GM12878 (cell line): ENCODE data around the gene DDX54. TPM values are rescaled to one million over a fixed set of nuclear protein-coding genes. Genes with fewer than 3 reads are reported as not detected.

Experiments
- ATAC-seq: fragments of 200-7000 bp; cut with Tn5 transposase; 3 replicates; pipeline ENCODE4 v1.9.1; 2020; ENCODE audit warnings: mild to moderate bottlenecking, moderate library complexity
- BruUV-seq: library from RNA; stranded (reverse); fragments of 400-500 nt; replicated peaks from 2 replicates; lab custom pipeline; 2021; lab: Mats Ljungman, UMichigan
- CTCF ChIA-PET: fragments of 300-600 bp; sonication (Branson Sonifier 250); formaldehyde crosslinking; extraction: SDS; loops from one replicate; lab custom pipeline; 2021; ENCODE audit warnings: inconsistent platforms; lab: Yijun Ruan, JAX
- POLR2A ChIA-PET: fragments of 350-600 bp; formaldehyde crosslinking; extraction: SDS; loops from one replicate; lab custom pipeline; 2021; ENCODE audit warnings: inconsistent platforms; lab: Charles Lee
- RAD21 ChIA-PET: fragments of 300-600 bp; sonication (Branson Sonifier 250); formaldehyde crosslinking; loops from one replicate; lab custom pipeline; 2023; ENCODE audit warnings: antibody characterized with exemption; ENCODE audit not compliant: unreplicated experiment; lab: Charles Lee
- SMC1A ChIA-PET: fragments of 300-600 bp; sonication (Branson Sonifier 250); formaldehyde crosslinking; loops from one replicate; lab custom pipeline; 2023; ENCODE audit not compliant: unreplicated experiment, uncharacterized antibody; lab: Charles Lee
- DNase-seq: peaks from one replicate; pipeline ENCODE4 v3.0.0-alpha.2; 2011; ENCODE audit warnings: low read depth, low spot score
- FAIRE-seq: peaks from 3 replicates; lab custom pipeline; 2011; peaks lifted over from hg19 to GRCh38; lab: Jason Lieb, UNC
- H2AFZ ChIP-seq: 2 replicates; pipeline ENCODE4 v1.6.0; 2011; ENCODE audit warnings: low read depth, low read length, control low read depth; ENCODE audit not compliant: control insufficient read depth
- H3K27ac ChIP-seq: 2 replicates; pipeline ENCODE4 v1.5.1; 2011; ENCODE audit warnings: control low read depth; ENCODE audit not compliant: control insufficient read depth, insufficient read depth
- H3K27me3 ChIP-seq, 2 experiments: replicated peaks in 1 of 2; 2 replicates each; pipeline versions ENCODE4 v1.6.0 to v1.6.1; 2011; ENCODE audit warnings: low read length in 1 of 2; ENCODE audit not compliant: control insufficient read depth in 2 of 2, insufficient read depth in 2 of 2
- H3K36me3 ChIP-seq, 2 experiments: 2 replicates each; pipeline ENCODE4 v1.5.1; 2011; ENCODE audit warnings: low read length in 1 of 2; ENCODE audit not compliant: control insufficient read depth in 2 of 2, insufficient read depth in 2 of 2
- H3K4me1 ChIP-seq: 2 replicates; pipeline ENCODE4 v1.6.1; 2011; ENCODE audit warnings: mild to moderate bottlenecking, low read length, moderate library complexity, mixed read lengths; ENCODE audit not compliant: control insufficient read depth, insufficient read depth
- H3K4me2 ChIP-seq: 2 replicates; pipeline ENCODE4 v1.6.0; 2011; ENCODE audit warnings: control low read depth; ENCODE audit not compliant: control insufficient read depth, insufficient read depth
- H3K4me3 ChIP-seq: fragments of 200-600 bp; sonication (generic); 2 replicates; pipeline ENCODE4 v1.5.1; 2016
- H3K79me2 ChIP-seq: 2 replicates; pipeline ENCODE4 v1.6.0; 2011; ENCODE audit warnings: low read length; ENCODE audit not compliant: control insufficient read depth, insufficient read depth
- H3K9ac ChIP-seq: 2 replicates; pipeline ENCODE4 v1.8.0; 2011; ENCODE audit warnings: low read length, control low read depth, mixed read lengths; ENCODE audit not compliant: control insufficient read depth, insufficient read depth
- H3K9me3 ChIP-seq: replicated peaks from 3 replicates; pipeline ENCODE4 v1.5.1; 2011; ENCODE audit warnings: mild to moderate bottlenecking, low read length; ENCODE audit not compliant: control insufficient read depth, insufficient read depth
- H4K20me1 ChIP-seq: 2 replicates; pipeline ENCODE4 v1.6.0; 2011; ENCODE audit not compliant: control insufficient read depth, insufficient read depth
- EZH2 ChIP-seq: IDR thresholded peaks from 2 replicates; pipeline ENCODE4 v1.6.1; 2012; ENCODE audit warnings: low read depth, mild to moderate bottlenecking, control low read depth, inconsistent platforms, low read length, borderline replicate concordance; ENCODE audit not compliant: control insufficient read depth
- GABPA ChIP-seq: IDR thresholded peaks from 2 replicates; pipeline ENCODE4 v1.6.1; 2014; ENCODE audit warnings: antibody characterized with exemption, low read depth, mild to moderate bottlenecking, inconsistent platforms
- NFXL1 ChIP-seq: fragments of 450-650 bp; IDR thresholded peaks from 2 replicates; pipeline ENCODE4 v1.6.1; 2017; ENCODE audit warnings: antibody characterized with exemption, mild to moderate bottlenecking, borderline replicate concordance
- SPI1 ChIP-seq: IDR thresholded peaks from 2 replicates; pipeline ENCODE4 v1.6.1; 2011; ENCODE audit warnings: low read depth, mild to moderate bottlenecking, low read length, moderate library complexity, borderline replicate concordance; ENCODE audit not compliant: insufficient read depth
- WGBS: methylation state at CpG from one replicate; pipeline ENCODE4 v1.1.6; 2016; ENCODE audit warnings: low lambda C conversion rate; ENCODE audit not compliant: insufficient replicate concordance, insufficient coverage; ENCODE audit errors: missing lambda C conversion rate; 5-methylcytosine and 5-hydroxymethylcytosine counted together
- in situ Hi-C: fragments of 300-500 bp; cut with MboI; formaldehyde crosslinking; loops from 9 replicates; pipeline ENCODE4 v1.14.3; 2018; ENCODE audit warnings: mixed read lengths
- intact Hi-C: fragments of 100-400 bp; cut with micrococcal nuclease; formaldehyde crosslinking; loops from one replicate; pipeline ENCODE4 v1.14.2; 2022; ENCODE audit not compliant: unreplicated experiment
- polyA plus RNA-seq, 11 experiments: library from polyadenylated mRNA; depleted of rRNA in 4 of 11; unstranded in 6 of 11; stranded (reverse) in 5 of 11; fragments of >200 nt; fragmentation: Nextera tagmentation in 4 of 11; fragmentation: Illumina TruSeq in 1 of 11; extraction: Ambion mirVana in 4 of 11; extraction: Trizol in 1 of 11; gene quantifications; 1 replicate in 1 of 11; 2 replicates in 10 of 11; pipeline versions ENCODE4 v1.2.1 to v1.2.3, GENCODE V29; 2011 to 2016; ENCODE audit warnings: inconsistent platforms in 2 of 11, missing spikeins in 2 of 11, low read depth in 1 of 11
- total RNA-seq, 4 experiments: library from RNA; depleted of rRNA in 3 of 4; stranded (reverse); fragments of >200 nt in 3 of 4; fragmentation: Illumina TruSeq in 1 of 4; extraction: Trizol in 1 of 4; gene quantifications; 2 replicates each; pipeline versions ENCODE4 v1.2.1 to v1.2.3, GENCODE V29; 2013 to 2021
- TF ChIP-seq, protein P1 (sequence below): fragments of 450-650 bp; IDR thresholded peaks from 2 replicates; pipeline ENCODE4 v1.6.1; 2017; ENCODE audit warnings: mild to moderate bottlenecking, moderate library complexity
- TF ChIP-seq, protein P2 (sequence below): fragments of 450-650 bp; IDR thresholded peaks from 2 replicates; pipeline ENCODE4 v1.6.1; 2017; ENCODE audit warnings: mild to moderate bottlenecking, moderate library complexity
- TF ChIP-seq, protein P3 (sequence below): IDR thresholded peaks from 2 replicates; pipeline ENCODE4 v1.6.1; 2012; ENCODE audit warnings: improper control_type of control experiment, low read depth, low read length; ENCODE audit not compliant: insufficient replicate concordance

DDX54 gene
- total and polyA plus RNA-seq, 10 of the 15 experiments (the other 5 are each of a cell fraction or from before 2014, with no cell fraction given): 1.9 to 115 (median 56.3) TPM

DNA sequence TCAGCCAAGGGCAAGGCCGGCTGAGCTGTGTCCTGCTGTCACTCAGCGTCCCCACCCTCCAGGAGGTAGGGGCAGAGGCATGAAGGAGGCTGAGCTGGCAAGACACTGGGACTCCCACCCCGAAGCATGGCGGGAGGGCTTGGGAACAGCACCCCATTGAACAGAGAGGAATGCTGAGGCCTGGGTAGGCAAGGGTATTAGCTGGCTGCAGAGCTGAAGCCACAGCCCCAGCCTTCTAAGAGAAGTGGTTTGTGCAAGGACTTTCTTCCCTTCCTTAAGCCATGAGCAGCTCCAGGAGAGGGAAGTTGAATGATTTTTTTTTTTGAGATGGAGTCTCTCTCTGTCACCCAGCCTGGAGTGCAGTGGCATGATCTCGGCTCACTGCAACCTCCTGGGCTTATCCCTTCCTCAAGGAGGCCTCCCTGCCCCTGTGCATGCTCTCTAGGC is 42.4 kb downstream of the DDX54 start:
- no peak overlapping the region; the same call in 1 of the 2 replicates for H3K4me2 ChIP-seq
- H2AFZ ChIP-seq: no peak overlapping the region; the same call in 1 of the 2 replicates
- no peaks in the 10 kb centered on the region for H3K36me3 ChIP-seq
- no peaks in the 10 kb centered on the region for H4K20me1 ChIP-seq
- no peaks in the 10 kb centered on the region for H3K79me2 ChIP-seq
- DNase-seq (no peak), FAIRE-seq (no peak), ATAC-seq (no peak)
- H3K27ac ChIP-seq: no peak overlapping the region
- no TSS peak for BruUV-seq
- intact Hi-C loops (no loop called here), in situ Hi-C loops (no loop called here)
- ChIA-PET RAD21 (interaction anchor here (1.6 kb wide), 1 partner anchor 11 kb away, joined by 6 read pairs; no protein-coding TSS in a partner anchor), POLR2A (interaction anchor here (1.5 kb wide), 1 partner anchor 10 kb away, joined by 4 read pairs; no protein-coding TSS in a partner anchor), SMC1A (interaction anchor here (1.3 kb wide), 1 partner anchor 150 kb away, joined by 5 read pairs; no protein-coding TSS in a partner anchor), CTCF (interaction anchor here (2.0 kb wide), 1 partner anchor 30 kb away, joined by 10 read pairs; no protein-coding TSS in a partner anchor)
- no peaks in the 10 kb centered on the region; the same call in 1 of the 2 replicates for H3K4me1 ChIP-seq
- no peaks in the 10 kb centered on the region for H3K9me3 ChIP-seq
- no peak overlapping the region for H3K4me3 ChIP-seq
- H3K9ac ChIP-seq: no peak overlapping the region
- WGBS: 60% methylated on average over 5 of the region's 5 CpGs
- H3K27me3 ChIP-seq: no peaks in the 10 kb centered on the region
- TF ChIP-seq NFXL1 (no peak), SPI1 (no peak), EZH2 (no peak), GABPA (no peak)
- TF ChIP-seq, protein P1, sequence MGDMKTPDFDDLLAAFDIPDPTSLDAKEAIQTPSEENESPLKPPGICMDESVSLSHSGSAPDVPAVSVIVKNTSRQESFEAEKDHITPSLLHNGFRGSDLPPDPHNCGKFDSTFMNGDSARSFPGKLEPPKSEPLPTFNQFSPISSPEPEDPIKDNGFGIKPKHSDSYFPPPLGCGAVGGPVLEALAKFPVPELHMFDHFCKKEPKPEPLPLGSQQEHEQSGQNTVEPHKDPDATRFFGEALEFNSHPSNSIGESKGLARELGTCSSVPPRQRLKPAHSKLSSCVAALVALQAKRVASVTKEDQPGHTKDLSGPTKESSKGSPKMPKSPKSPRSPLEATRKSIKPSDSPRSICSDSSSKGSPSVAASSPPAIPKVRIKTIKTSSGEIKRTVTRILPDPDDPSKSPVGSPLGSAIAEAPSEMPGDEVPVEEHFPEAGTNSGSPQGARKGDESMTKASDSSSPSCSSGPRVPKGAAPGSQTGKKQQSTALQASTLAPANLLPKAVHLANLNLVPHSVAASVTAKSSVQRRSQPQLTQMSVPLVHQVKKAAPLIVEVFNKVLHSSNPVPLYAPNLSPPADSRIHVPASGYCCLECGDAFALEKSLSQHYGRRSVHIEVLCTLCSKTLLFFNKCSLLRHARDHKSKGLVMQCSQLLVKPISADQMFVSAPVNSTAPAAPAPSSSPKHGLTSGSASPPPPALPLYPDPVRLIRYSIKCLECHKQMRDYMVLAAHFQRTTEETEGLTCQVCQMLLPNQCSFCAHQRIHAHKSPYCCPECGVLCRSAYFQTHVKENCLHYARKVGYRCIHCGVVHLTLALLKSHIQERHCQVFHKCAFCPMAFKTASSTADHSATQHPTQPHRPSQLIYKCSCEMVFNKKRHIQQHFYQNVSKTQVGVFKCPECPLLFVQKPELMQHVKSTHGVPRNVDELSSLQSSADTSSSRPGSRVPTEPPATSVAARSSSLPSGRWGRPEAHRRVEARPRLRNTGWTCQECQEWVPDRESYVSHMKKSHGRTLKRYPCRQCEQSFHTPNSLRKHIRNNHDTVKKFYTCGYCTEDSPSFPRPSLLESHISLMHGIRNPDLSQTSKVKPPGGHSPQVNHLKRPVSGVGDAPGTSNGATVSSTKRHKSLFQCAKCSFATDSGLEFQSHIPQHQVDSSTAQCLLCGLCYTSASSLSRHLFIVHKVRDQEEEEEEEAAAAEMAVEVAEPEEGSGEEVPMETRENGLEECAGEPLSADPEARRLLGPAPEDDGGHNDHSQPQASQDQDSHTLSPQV: no peak
- TF ChIP-seq, protein P2, sequence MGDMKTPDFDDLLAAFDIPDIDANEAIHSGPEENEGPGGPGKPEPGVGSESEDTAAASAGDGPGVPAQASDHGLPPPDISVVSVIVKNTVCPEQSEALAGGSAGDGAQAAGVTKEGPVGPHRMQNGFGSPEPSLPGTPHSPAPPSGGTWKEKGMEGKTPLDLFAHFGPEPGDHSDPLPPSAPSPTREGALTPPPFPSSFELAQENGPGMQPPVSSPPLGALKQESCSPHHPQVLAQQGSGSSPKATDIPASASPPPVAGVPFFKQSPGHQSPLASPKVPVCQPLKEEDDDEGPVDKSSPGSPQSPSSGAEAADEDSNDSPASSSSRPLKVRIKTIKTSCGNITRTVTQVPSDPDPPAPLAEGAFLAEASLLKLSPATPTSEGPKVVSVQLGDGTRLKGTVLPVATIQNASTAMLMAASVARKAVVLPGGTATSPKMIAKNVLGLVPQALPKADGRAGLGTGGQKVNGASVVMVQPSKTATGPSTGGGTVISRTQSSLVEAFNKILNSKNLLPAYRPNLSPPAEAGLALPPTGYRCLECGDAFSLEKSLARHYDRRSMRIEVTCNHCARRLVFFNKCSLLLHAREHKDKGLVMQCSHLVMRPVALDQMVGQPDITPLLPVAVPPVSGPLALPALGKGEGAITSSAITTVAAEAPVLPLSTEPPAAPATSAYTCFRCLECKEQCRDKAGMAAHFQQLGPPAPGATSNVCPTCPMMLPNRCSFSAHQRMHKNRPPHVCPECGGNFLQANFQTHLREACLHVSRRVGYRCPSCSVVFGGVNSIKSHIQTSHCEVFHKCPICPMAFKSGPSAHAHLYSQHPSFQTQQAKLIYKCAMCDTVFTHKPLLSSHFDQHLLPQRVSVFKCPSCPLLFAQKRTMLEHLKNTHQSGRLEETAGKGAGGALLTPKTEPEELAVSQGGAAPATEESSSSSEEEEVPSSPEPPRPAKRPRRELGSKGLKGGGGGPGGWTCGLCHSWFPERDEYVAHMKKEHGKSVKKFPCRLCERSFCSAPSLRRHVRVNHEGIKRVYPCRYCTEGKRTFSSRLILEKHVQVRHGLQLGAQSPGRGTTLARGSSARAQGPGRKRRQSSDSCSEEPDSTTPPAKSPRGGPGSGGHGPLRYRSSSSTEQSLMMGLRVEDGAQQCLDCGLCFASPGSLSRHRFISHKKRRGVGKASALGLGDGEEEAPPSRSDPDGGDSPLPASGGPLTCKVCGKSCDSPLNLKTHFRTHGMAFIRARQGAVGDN: no peak
- TF ChIP-seq, protein P3, sequence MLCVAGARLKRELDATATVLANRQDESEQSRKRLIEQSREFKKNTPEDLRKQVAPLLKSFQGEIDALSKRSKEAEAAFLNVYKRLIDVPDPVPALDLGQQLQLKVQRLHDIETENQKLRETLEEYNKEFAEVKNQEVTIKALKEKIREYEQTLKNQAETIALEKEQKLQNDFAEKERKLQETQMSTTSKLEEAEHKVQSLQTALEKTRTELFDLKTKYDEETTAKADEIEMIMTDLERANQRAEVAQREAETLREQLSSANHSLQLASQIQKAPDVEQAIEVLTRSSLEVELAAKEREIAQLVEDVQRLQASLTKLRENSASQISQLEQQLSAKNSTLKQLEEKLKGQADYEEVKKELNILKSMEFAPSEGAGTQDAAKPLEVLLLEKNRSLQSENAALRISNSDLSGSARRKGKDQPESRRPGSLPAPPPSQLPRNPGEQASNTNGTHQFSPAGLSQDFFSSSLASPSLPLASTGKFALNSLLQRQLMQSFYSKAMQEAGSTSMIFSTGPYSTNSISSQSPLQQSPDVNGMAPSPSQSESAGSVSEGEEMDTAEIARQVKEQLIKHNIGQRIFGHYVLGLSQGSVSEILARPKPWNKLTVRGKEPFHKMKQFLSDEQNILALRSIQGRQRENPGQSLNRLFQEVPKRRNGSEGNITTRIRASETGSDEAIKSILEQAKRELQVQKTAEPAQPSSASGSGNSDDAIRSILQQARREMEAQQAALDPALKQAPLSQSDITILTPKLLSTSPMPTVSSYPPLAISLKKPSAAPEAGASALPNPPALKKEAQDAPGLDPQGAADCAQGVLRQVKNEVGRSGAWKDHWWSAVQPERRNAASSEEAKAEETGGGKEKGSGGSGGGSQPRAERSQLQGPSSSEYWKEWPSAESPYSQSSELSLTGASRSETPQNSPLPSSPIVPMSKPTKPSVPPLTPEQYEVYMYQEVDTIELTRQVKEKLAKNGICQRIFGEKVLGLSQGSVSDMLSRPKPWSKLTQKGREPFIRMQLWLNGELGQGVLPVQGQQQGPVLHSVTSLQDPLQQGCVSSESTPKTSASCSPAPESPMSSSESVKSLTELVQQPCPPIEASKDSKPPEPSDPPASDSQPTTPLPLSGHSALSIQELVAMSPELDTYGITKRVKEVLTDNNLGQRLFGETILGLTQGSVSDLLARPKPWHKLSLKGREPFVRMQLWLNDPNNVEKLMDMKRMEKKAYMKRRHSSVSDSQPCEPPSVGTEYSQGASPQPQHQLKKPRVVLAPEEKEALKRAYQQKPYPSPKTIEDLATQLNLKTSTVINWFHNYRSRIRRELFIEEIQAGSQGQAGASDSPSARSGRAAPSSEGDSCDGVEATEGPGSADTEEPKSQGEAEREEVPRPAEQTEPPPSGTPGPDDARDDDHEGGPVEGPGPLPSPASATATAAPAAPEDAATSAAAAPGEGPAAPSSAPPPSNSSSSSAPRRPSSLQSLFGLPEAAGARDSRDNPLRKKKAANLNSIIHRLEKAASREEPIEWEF: no peak
